Colonic mucosa (tissue), 4 donors: ENCODE data around the gene ZFP69. TPM values are rescaled to one million over a fixed set of nuclear protein-coding genes. Genes with fewer than 3 reads are reported as not detected.

Experiments
- DNase-seq: peaks from one replicate; pipeline ENCODE4 v3.0.0-alpha.2; 2020
- H3K27ac ChIP-seq: fragments of 200-600 bp; one replicate; pipeline ENCODE4 v1.8.0; 2021
- H3K27me3 ChIP-seq: fragments of 200-600 bp; one replicate; pipeline ENCODE4 v1.8.0; 2021
- H3K36me3 ChIP-seq: fragments of 200-600 bp; one replicate; pipeline ENCODE4 v1.8.0; 2021
- H3K4me1 ChIP-seq: fragments of 200-600 bp; one replicate; pipeline ENCODE4 v1.8.0; 2021; ENCODE audit warnings: mild to moderate bottlenecking
- H3K4me3 ChIP-seq: fragments of 200-600 bp; one replicate; pipeline ENCODE4 v1.8.0; 2021
- H3K9ac ChIP-seq, 2 donors: one replicate each; pipeline ENCODE4 v1.7.0; 2013; ENCODE audit warnings: control low read depth in 2 of 2, low read depth in 2 of 2, low read length in 2 of 2
- H3K9me3 ChIP-seq: fragments of 200-600 bp; one replicate; pipeline ENCODE4 v1.8.0; 2021
- intact Hi-C: fragments of 100-400 bp; cut with DNase I; formaldehyde crosslinking; loops from one replicate; pipeline ENCODE4 v1.14.1; 2022
- total RNA-seq, 2 donors: library from RNA; stranded (reverse); fragmentation: NEBNext Ultra II Directional in 1 of 2; extraction: Animal tissue kit (Norgen Biotek cat#: 25700) in 1 of 2; gene quantifications; one replicate each; pipeline ENCODE4 v1.2.1, GENCODE V29; 2021
- TF ChIP-seq, protein P1 (sequence below): fragments of 200-600 bp; IDR thresholded peaks from one replicate; pipeline ENCODE4 v1.8.0; 2022; ENCODE audit warnings: antibody characterized with exemption, mild to moderate bottlenecking
- donor health status: healthy.
- donor health status: DM: no; HTN: no; CAD: no.
- donor health status: DM: no; HTN: no; CAD: no.

The ZFP69 gene
- 1 to 10 TPM; 2.1 to 2.7 TPM for total RNA-seq

DNA sequence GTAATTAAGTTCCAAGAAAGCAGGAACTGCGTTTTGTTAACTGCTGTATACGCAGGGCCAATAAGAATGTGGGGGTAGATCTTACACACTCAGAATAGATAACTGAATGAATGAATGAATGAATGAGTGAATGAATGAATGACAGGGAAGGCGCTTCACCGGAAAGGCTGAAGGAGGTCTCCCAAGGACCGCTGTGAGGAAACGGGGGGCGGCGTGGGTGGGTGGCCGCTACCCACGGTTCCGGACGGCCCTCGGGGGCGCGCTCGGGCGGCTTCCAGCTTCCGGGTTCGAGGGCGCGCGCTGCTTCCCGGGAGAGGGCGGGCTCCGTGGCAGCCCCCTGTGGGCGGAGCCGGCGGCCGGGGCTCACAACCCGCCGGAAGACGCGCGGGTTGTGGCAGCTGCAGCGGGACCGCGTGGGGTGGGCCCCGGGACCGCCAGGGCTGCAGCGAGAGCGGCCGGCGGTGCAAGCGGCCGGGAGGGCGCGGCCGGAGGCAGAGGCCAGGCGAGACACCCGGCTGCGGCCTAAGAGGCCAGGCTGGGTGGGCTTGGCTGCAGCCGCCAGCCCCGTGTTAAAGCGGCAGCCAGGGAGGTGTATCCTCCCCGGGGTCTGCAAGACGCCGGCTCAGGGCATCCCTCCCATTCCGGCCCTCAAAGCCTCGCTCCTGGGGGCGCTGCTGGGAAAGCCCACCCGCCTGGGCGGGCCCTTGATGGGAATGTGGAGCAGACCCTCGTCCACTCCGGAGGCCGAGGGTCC is at the start of gene ZFP69:
ZFP69 (plus strand) TSS at position 367 of the 754 bp plus-strand sequence. CDS start 2,072 bp downstream, outside the sequence.
- no peaks in the 10 kb centered on the region for H3K9me3 ChIP-seq
- TF ChIP-seq, protein P1, sequence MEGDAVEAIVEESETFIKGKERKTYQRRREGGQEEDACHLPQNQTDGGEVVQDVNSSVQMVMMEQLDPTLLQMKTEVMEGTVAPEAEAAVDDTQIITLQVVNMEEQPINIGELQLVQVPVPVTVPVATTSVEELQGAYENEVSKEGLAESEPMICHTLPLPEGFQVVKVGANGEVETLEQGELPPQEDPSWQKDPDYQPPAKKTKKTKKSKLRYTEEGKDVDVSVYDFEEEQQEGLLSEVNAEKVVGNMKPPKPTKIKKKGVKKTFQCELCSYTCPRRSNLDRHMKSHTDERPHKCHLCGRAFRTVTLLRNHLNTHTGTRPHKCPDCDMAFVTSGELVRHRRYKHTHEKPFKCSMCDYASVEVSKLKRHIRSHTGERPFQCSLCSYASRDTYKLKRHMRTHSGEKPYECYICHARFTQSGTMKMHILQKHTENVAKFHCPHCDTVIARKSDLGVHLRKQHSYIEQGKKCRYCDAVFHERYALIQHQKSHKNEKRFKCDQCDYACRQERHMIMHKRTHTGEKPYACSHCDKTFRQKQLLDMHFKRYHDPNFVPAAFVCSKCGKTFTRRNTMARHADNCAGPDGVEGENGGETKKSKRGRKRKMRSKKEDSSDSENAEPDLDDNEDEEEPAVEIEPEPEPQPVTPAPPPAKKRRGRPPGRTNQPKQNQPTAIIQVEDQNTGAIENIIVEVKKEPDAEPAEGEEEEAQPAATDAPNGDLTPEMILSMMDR: no peak
- no peaks in the 10 kb centered on the region for H3K4me1 ChIP-seq
- H3K4me3 ChIP-seq: peak within 1 kb of the TSS; percentile 97
- peak within 1 kb of the TSS; percentile 80 to 84 for H3K9ac ChIP-seq
- H3K36me3 ChIP-seq: no peaks in the 10 kb centered on the region
- peak; percentile 71 for DNase-seq
- no peaks in the 10 kb centered on the region for H3K27me3 ChIP-seq
- intact Hi-C loops: no loop called here
- peak within 1 kb of the TSS; percentile 38 for H3K27ac ChIP-seq

DNA sequence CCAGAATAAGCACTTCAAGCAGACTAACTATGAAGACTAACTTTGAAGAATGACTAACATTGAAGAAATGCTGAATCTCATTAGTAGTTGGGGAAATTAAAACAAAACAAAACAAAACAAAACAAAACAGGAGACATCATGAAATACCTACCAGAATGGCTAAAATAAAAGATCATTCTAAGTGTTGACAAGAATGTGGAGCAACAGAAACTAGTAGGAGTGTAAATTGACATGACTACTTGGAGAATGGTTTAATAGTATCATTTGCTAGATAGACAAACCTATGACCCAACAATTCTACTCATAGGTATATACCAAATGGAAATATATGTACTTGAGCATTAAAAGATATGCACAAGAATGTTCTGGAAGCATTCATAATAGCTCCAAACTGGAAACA is 45.7 kb upstream of the ZFP69 start:
- Histone ChIP-seq H3K9ac (no peak overlapping the region), H3K9me3 (no peaks in the 10 kb centered on the region), H3K4me3 (no peak overlapping the region), H3K36me3 (no peaks in the 10 kb centered on the region), H3K27me3 (no peaks in the 10 kb centered on the region), H3K4me1 (no peaks in the 10 kb centered on the region), H3K27ac (no peak overlapping the region)
- no peak for DNase-seq
- TF ChIP-seq, protein P1: no peak
- intact Hi-C loops: no loop called here

DNA sequence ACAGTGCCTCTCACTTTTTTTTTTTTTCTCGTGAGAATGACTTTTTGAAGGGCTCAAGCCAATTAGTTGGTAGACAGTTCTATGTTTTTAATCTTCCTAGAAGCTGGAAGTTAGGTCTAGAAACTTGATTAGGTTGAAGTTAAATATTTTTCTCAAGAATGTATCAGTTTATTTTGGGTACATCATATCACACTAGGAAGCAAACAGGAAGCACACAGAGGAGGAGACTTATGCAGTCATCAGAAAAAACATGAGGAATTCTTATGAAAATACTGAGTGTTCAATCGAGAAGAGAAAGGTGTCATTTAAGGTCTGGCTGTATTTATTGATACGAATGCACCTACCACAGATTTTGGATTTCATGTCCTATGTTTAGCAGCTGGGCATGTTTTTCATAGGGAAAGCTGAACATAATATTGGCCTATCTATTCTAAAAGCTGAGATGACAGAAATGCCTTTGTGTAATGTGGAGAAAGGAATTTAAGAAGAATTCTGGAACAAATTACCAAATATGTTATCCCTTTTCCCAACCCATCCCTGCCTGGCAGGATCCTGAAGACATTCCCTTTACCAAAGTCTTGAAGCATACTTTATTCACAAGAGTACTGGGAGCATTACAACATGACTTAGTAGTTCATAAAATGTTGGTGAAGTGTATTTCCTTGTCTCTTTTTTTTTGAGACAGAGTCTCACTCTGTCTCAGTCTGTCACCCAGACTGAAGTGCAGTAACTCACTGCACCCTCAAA is 44.3 kb upstream of the ZFP69 start:
- H3K27ac ChIP-seq: no peak overlapping the region
- intact Hi-C loops: no loop called here
- H3K9me3 ChIP-seq: no peaks in the 10 kb centered on the region
- H3K27me3 ChIP-seq: no peaks in the 10 kb centered on the region
- no peaks in the 10 kb centered on the region for H3K36me3 ChIP-seq
- no peak overlapping the region for H3K9ac ChIP-seq
- H3K4me1 ChIP-seq: no peaks in the 10 kb centered on the region
- TF ChIP-seq, protein P1: no peak
- no peak overlapping the region for H3K4me3 ChIP-seq
- DNase-seq: no peak

DNA sequence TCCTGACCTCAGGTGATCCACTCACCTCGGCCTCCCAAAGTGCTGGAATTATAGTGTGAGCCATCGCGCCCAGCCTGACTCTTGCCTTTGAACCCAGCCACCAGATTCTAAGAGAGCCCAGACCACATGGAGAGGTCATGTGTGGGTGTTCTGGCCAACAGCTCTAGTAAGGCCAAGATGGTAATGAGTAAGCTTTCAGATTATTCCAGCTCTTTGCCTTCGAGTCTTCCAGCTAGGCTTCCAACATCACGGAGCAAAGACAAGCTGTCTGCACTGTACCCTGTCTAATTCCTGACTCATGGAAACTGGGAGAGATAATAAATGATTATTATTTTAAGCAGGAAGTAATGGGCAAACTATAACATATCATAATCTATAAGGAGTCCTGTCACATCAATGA is 41.6 kb upstream of the ZFP69 start:
- Histone ChIP-seq H3K36me3 (no peaks in the 10 kb centered on the region), H3K27me3 (no peaks in the 10 kb centered on the region), H3K4me1 (no peaks in the 10 kb centered on the region), H3K27ac (no peak overlapping the region), H3K9ac (no peak overlapping the region), H3K4me3 (no peak overlapping the region), H3K9me3 (no peaks in the 10 kb centered on the region)
- no peak for DNase-seq
- intact Hi-C loops: no loop called here
- TF ChIP-seq, protein P1: no peak

DNA sequence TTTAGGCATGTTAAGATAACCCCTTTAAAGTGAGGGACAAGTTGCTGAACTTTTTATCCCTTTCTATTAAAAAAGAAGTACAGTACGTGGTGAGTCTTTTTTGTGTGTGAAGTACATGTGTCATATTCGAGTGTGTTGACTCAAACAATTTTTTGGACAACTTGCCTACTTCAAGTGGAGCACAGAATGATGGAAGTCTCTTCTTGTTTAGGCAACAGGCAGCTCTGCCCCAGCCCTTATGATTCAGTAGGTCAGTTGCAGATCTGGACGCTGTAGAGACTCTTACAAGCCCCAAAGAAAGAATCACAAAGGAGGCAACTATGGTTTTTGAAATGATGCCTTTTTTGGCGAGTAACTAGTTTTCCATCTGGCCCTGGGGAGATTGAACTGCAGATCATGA is 41.2 kb upstream of the ZFP69 start:
- H3K27ac ChIP-seq: no peak overlapping the region
- no peaks in the 10 kb centered on the region for H3K9me3 ChIP-seq
- no peaks in the 10 kb centered on the region for H3K4me1 ChIP-seq
- H3K36me3 ChIP-seq: no peaks in the 10 kb centered on the region
- H3K27me3 ChIP-seq: no peaks in the 10 kb centered on the region
- no peak overlapping the region for H3K9ac ChIP-seq
- TF ChIP-seq, protein P1: no peak
- intact Hi-C loops: no loop called here
- H3K4me3 ChIP-seq: no peak overlapping the region
- no peak for DNase-seq
